ENCODE results near the gene MPLKIP. TPM values are rescaled to one million over a fixed set of nuclear protein-coding genes. Genes with fewer than 3 reads are reported as not detected.

The MPLKIP gene
- total RNA-seq, 1 experiment from 2014 or later = 49.4 TPM

- Histone ChIP-seq H4K20me1 (ENCODE audit: insufficient read depth) (peaks cover 6% of the 10 kb centered on the region; the same call in 1 of the 2 replicates), H3K27me3 (ENCODE audit: insufficient read depth, low read length) (no peaks in the 10 kb centered on the region), H3K4me2 (ENCODE audit: low read length) (no peak overlapping the region), H3K36me3 (ENCODE audit: control insufficient read depth in 1 of 2, insufficient read depth in 2 of 2, low read length in 2 of 2) (no peaks in the 10 kb centered on the region), H3K9ac (ENCODE audit: low read length) (no peak overlapping the region), H3K4me3 (replicated peaks in 1 of 2; ENCODE audit: low read depth in 1 of 2, low read length in 2 of 2) (no peak overlapping the region), H3K9me3 (ENCODE audit: control insufficient read depth in 1 of 2, insufficient read depth in 1 of 2, low read depth in 1 of 2, low read length in 2 of 2) (no peaks in the 10 kb centered on the region), H3K27ac (ENCODE audit: low read depth, low read length) (no peak overlapping the region), H2AFZ (ENCODE audit: low read depth, low read length, poor library complexity, severe bottlenecking) (no peak overlapping the region), H3K79me2 (ENCODE audit: insufficient read depth, low read length) (peaks cover 20% of the 10 kb centered on the region), H3K4me1 (ENCODE audit: control insufficient read depth in 1 of 2, insufficient read depth in 2 of 2, low read length in 2 of 2) (peaks cover 7 to 31% of the 10 kb centered on the region in 2 experiments; a peak in 3 of 4 replicates), H3K9me2 (ENCODE audit: insufficient read depth) (no peaks in the 10 kb centered on the region)
- intact Hi-C loops (cut with micrococcal nuclease) = no loop called here
- DNase-seq (ENCODE audit: low read depth, low spot score) (no peak), ATAC-seq (no peak)
- BruUV-seq (replicated peaks) = no TSS peak
- CTCF ChIA-PET = no interaction called here
- RAD21 ChIA-PET (ENCODE audit: low non-redundant PET in 1 of 2, low total read pairs in 2 of 2, uncharacterized antibody in 2 of 2, unreplicated experiment in 2 of 2) = no interaction called here
- POLR2A ChIA-PET = no interaction called here
- TF ChIP-seq EZH2phosphoT487 (IDR thresholded peaks at IDR 0.05; ENCODE audit: borderline replicate concordance) (no peak), REST (IDR thresholded peaks at IDR 0.05; ENCODE audit: low read depth) (no peak), POLR2AphosphoS5 (IDR thresholded peaks at IDR 0.05; ENCODE audit: low read depth, low read length) (no peak), TCF7L2 (IDR thresholded peaks at IDR 0.05; ENCODE audit: borderline replicate concordance, extremely low read depth, insufficient read depth, insufficient read length) (no peak)
Observed at GRCh38 chr7:40137563-40137962, 3.1 kb upstream of the MPLKIP start.

- H3K79me2 ChIP-seq (ENCODE audit: insufficient read depth, low read length) = peaks cover 43% of the 10 kb centered on the region
- H3K27me3 ChIP-seq (ENCODE audit: insufficient read depth, low read length) = no peaks in the 10 kb centered on the region
- TSS peak; percentile 51 for BruUV-seq (replicated peaks)
- CTCF ChIA-PET = interaction anchor here (1.0 kb wide), 1 partner anchor 16 kb away, joined by 3 read pairs; no protein-coding TSS in a partner anchor
- H3K4me2 ChIP-seq (ENCODE audit: low read length) = peak overlapping the region; percentile 77
- H3K9me3 ChIP-seq (ENCODE audit: control insufficient read depth in 1 of 2, insufficient read depth in 1 of 2, low read depth in 1 of 2, low read length in 2 of 2) = no peaks in the 10 kb centered on the region
- no peak for ATAC-seq
- RAD21 ChIA-PET (ENCODE audit: low non-redundant PET in 1 of 2, low total read pairs in 2 of 2, uncharacterized antibody in 2 of 2, unreplicated experiment in 2 of 2) = no interaction called here
- no peak for DNase-seq (ENCODE audit: low read depth, low spot score)
- no peaks in the 10 kb centered on the region for H3K9me2 ChIP-seq (ENCODE audit: insufficient read depth)
- peak overlapping the region; percentile 83 for H3K9ac ChIP-seq (ENCODE audit: low read length)
- H2AFZ ChIP-seq (ENCODE audit: low read depth, low read length, poor library complexity, severe bottlenecking) = no peak overlapping the region
- intact Hi-C loops (cut with micrococcal nuclease) = no loop called here
- H3K27ac ChIP-seq (ENCODE audit: low read depth, low read length) = peak overlapping the region; percentile 11; the same call in 1 of the 2 replicates
- H3K4me3 ChIP-seq (replicated peaks in 1 of 2; ENCODE audit: low read depth in 1 of 2, low read length in 2 of 2) = peak overlapping the region; percentile 71 to 77
- H3K4me1 ChIP-seq (ENCODE audit: control insufficient read depth in 1 of 2, insufficient read depth in 2 of 2, low read length in 2 of 2) = peaks cover 7 to 17% of the 10 kb centered on the region in 2 experiments; a peak in 3 of 4 replicates
- POLR2A ChIA-PET = interaction anchor here (0.8 kb wide), 1 partner anchor 185 kb away, joined by 3 read pairs; the partner anchor contains the start of gene CDK13
- H4K20me1 ChIP-seq (ENCODE audit: insufficient read depth) = peaks cover 8% of the 10 kb centered on the region; the same call in 1 of the 2 replicates
- H3K36me3 ChIP-seq (ENCODE audit: control insufficient read depth in 1 of 2, insufficient read depth in 2 of 2, low read length in 2 of 2) = no peaks in the 10 kb centered on the region
- TF ChIP-seq RAD21 (IDR thresholded peaks at IDR 0.05; ENCODE audit: low read depth) (no peak), EZH2phosphoT487 (IDR thresholded peaks at IDR 0.05; ENCODE audit: borderline replicate concordance) (no peak), POLR2A (IDR thresholded peaks at IDR 0.05; ENCODE audit: borderline replicate concordance, extremely low read depth, insufficient read depth, insufficient read length) (no peak), EZH2 (IDR thresholded peaks at IDR 0.05) (no peak), CEBPB (IDR thresholded peaks at IDR 0.05; ENCODE audit: low read depth) (no peak), ZBTB33 (IDR thresholded peaks at IDR 0.05; ENCODE audit: extremely low read depth, insufficient replicate concordance, low read length) (no peak), ZNF274 (IDR thresholded peaks at IDR 0.05; ENCODE audit: low read depth, low read length) (no peak), CTCF (IDR thresholded peaks at IDR 0.05 in 2 of 3, conservative IDR thresholded peaks at IDR 0.05 in 1 of 3; ENCODE audit: borderline replicate concordance in 1 of 3, insufficient read depth in 1 of 3, low read depth in 2 of 3, low read length in 2 of 3) (no peak), EGR1 (IDR thresholded peaks at IDR 0.05; ENCODE audit: low read depth) (no peak)
Observed at GRCh38 chr7:40135317-40135610, 842 bp upstream of the MPLKIP start.

All from HCT116 (cell line).